NCI-H82 treated with DMSO at 0.1 percent for 48 hours (cell line): Measurements from ENCODE around the gene TNS3.
"Not testable (repeated sequence)": the region's sequence is repeated elsewhere in the genome, so short reads cannot be mapped to it uniquely, and the experiment has no call there.

Experiments used
- DNase-seq: peaks from one replicate; lab custom pipeline; 2025; ENCODE audit not compliant: unreplicated experiment; lab: John Stamatoyannopoulos, UW

TNS3 gene

DNA sequence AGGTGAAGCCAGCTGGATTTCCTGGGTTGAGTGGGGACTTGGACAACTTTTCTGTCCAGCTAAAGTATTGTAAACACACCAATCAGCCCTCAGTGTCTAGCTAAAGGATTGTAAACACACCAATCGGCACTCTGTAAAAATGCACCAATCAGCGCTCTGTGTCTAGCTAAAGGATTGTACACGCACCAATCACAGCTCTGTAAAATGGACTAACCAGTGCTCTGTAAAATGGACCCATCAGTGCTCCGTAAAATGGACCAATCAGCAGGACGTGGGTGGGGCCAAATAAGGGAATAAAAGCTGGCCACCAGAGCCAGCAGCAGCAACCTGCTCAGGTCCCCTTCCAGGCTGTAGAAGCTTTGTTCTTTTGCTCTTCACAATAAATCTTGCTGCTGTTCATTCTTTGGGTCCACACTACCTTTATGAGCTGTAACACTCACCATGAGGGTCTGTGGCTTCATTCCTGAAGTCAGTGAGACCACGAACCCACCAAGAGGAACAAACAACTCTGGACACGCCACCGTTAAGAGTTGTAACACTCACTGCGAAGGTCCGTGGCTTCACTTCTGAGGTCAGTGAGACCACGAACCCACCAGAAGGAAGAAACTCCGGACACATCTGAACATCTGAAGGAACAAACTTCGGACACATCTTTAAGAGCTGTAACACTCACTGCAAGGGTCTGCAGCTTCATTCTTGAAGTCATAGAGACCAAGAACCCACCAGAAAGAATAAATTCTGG, 21.8 kb upstream of the TNS3 start:
- not testable (repeated sequence) for DNase-seq

DNA sequence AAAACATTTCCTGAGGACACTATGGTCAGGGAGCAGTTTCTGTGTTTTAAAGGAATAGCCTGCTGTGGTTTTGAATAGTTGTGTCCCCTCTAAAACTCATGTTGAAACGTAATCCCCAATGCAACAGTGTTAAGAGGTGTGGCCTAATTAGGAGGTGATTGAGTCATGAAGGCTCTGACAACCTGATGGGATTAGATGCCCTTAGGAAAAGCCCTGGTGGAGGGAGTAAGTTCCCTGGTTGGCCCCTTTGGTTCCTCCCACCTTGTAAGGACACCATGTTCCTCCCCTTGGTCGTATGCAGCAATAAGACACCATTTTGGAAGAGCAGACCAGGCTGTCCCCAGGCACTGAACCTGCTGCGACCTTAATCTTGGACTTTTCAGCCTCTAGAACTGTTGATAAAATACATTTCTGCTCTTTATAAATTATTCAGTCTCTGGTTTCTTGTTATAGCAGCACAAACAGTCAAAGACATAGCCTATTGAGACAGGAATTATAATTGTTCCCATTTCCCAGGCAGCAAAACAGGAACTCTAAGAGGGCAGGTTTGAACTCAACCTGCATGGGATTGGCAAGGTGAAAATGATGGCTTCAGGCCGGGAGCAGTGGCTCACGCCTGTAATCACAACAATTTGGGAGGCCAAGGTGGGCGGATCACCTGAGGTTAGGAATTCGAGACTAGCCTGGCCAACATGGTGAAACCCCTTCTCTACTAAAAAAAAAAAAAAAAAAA, 20.5 kb upstream of the TNS3 start:
- DNase-seq: no peak

DNA sequence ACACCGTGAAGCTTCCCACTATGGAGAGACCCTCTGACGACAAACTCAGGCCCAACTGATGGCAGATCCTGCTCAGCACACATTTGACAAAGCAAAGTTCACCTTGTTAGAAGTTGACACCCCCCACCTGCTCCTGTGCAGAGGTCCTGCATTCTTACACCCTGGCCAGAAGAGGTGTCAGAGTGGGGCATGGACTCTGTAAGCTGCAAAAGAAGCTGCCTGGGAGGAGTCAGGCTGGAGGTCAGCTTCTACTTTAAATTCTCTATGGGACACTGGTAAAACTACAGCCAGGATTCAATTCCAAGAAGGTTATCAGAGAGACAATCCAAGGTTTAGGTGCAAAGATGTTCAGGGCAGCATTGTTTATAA, 20.0 kb upstream of the TNS3 start:
- DNase-seq: no peak

DNA sequence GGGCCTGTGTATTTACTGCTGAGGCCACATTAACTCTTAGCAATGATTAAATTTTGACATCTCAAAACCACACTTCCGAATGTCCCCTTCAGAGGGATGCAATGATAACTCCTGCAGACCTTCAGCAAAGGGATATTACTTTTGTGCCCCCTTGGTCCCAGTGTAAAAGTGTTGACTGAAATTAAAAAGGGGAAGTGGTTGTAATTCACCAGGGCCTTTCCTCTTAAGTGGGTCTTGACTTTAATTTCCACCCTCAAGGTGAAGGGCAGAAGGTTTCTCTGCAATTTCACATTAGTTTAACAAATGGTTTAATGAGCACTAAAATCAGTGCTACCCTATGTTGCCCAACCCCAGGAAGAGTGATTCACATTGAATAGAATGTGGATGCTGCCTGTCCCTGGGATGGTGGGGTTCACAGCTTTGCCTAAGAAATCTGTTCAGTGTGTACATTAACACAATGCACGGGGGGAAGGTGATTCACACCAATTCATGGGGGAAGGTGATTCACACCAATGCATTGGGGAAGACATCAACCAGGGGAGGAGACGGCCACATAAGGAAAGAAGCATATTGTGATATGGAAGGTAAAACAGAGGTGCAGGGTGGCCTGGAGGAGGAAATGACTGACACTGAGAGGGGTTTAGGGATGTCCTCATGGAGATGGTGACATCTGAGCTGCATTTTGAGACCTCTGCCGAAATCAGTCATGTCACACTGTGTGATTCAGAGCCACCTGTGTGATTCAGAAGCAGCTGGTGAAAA, 19.4 kb upstream of the TNS3 start:
- no peak for DNase-seq

DNA sequence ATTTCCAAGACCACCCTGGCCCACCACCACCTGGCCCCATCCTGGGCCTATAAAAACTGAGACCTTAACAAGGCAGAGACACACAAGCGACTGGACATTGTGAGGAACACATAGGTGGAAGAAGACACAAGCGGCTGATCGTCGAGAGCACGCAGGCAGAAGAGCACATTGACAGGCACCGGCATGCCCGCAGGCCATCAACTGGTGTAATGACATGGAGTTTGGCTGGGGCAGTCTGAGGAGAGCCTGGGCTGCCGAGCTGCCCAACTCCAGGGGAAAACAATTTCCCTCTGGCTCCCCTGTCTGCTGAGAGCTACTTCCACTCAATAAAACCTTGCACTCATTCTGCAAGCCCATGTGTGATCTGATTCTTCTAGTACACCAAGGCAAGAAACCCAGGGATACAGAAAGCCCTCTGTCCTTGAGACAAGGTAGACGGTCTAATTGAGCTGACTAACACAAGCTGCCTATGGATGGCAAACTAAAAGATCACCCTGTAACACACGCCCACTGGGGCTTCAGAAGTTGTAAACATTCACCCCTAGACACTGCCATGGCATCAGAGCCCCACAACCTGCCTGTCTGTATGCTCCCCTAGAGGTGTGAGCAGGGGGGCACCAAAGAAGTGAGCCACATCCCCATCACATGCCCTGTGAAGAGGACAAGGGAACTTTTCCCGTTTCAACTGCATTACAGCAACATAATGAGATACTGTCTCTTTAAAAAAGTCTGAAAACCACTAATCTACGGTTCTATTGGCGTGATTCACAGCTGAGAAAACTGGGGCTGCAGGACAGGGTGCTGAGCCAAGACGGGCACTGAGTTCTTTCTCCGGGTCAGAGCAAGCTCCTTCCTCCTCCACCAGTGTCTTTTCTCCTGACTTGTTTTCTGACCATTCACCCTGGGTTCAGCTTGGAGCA, 18.5 kb upstream of the TNS3 start:
- no peak for DNase-seq

DNA sequence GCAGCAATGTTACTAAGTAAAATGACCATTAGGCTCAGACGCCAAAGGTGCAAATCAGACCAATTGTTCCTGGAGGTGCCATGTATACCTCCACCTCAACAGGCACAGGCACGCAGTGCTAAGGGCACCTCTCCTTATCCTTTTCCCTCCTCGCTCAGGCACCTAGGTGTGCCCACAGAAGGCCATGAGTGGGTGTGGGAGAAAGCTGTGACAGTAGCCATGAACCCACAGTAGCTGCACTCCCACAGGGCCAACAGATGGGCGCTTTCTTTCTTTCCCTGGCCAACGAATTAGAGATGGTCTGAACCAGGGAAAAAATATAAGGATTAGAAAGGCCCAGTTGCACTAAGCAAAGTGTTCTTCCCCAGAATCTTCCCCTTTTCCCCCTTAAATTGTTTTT, 15.5 kb upstream of the TNS3 start:
- no peak for DNase-seq

DNA sequence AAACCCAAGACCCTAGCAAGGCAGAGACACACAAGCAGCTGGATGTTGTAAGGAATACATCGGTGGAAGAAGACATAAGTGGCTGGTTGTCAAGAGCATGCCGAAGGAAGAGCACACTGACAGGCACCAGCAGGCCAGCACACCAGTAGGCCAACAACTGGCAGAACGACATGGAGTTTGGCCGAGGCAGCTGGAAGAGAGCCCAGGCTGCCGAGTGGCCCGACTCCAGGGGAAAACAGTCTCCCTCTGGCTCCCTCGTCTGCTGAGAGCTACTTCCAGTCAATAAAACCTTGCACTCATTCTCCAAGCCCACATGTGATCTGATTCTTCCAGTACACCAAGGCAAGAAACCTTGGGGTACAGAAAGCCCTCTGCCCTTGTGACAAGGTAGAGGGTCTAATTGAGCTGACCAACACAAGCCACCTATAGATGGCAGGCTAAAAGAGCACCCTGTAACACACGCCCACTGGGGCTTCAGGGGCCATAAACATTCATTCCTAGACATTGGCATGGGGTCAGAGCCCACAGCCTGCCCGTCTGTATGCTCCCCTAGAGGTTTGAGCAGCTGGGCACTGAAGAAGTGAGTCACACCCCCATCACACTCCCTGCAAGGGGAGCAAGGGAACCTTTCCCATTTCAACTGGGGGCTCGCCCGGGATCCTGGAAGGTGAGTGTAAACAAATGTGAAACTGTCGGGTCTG, 14.7 kb upstream of the TNS3 start:
- no peak for DNase-seq

DNA sequence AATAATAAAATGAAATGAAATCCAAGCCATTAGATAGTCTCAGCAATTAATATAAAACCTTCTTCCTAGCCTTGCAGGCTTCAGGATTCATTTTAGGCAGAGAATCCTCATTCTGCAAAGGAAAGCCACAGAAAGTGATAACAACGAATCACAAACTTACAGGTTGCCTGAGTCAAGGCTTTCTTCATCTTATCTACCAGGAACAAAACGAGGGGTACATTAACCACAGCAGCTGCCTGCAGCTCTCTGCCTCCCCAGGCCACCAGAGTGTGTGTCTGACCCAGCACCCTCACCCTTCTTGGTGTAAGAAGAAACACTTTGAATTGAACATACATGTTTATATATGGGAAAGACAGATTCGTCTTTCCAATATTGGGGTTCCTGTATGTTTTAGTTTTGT, 12.5 kb upstream of the TNS3 start:
- no peak for DNase-seq

DNA sequence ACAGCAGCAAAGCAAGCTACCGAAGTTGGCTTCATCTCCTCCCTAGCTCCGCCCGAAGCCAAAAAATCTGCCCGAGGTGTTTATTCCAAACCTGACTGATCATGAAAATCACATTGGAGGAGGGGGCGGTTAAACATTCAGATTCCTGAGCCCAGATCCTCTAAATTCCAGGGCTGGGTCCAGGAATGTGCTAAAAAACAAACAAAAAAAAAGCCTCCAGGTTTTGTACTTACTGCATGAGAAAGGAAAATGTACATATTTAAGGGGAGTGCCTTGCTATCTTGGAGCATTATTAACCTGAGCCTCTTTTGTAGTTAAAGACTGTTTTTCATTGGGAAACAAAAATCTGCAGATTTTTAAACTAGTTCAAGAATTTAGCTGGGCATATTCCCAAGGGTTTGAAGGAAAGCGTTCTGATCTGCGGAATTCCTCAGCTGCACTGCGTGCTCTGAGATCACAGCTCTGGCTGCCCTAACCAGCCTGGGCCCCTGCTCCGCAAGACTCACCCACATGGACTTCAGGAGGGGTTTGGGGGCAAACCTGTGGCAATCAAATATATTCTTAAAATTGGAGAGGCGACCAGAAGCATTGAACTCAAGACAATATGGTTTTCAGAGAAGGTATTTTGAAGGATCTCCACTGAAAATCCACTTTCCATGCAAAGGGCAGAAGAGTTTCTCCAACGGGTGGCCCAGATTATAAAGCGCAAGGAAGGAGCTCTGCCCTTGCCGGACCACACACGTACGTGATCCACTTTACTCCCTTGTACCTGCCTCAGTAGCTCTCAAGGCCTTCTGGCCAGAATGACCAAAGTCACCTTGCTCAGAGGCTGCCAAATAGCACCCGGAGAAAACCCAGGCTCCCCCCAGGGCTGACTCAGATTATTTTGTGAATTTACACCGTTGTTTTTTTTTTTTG, 10.0 kb upstream of the TNS3 start:
- DNase-seq: no peak

DNA sequence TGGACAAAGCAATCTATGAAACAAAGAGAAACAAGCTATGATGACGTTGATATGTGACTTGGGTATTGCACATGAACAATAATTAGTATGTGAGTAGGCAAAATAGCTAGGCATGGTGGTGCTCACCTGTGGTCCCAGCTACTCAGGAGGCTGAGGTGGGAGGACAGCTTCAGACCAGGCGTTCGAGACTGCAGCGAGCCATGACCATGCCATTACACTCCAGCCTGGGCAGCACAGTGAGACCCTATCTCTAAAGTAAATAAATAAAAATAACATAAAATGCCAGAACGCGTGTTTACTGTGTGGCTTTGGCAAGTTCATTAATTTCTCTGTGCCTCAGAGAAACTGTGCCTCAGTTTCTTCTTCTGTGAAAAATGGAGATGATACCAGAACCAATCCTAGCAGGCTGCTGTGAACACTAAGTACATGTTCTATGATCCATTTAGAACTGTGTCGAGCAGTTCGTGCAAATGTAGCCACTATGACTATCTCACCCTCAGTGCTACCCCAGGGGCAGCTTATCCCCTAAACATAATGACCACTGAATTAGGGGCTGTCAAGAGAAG, 9.3 kb upstream of the TNS3 start:
- no peak for DNase-seq

DNA sequence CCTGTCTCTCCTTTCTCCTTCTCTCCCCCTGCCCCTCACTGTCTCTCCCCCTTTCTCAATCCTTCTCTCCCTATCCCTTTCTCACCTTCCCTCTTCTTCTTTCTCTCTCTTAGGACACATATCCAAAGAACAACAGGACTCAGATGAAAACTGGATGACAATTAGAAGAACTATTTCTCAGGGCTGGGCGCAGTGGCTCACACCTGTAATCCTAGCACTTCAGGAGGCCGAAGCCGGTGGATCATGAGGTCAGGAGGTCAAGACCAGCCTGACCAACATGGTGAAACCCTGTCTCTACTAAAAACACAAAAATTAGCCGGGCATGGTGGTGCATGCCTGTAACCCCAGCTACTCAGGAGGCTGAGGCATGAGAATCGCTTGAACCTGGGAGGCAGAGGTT, 8.3 kb upstream of the TNS3 start:
- DNase-seq: not testable (repeated sequence)

DNA sequence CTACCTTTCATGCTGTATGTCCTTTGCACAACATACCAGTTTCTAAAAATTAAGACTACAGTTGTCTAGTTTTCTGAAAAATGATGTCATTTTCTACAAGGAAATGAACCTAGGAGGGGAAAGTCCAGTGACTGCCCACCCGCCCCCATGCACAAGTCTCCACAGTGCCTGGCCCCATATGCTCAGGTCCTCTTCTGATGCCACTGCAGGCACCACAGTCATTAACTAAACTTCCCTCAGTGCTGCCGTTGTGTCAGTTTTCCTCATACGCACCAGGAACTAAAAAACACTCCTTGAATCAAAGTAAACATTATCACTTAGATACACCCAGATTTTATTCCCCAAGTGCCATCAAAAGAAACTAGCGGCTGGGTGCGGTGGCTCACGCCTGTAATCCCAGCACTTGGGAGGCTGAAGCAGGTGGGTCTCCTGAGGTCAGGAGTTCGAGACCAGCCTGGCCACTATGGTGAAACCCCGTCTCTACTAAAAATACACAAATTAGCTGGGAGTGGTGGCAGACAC, 6.9 kb upstream of the TNS3 start:
- DNase-seq: no peak

DNA sequence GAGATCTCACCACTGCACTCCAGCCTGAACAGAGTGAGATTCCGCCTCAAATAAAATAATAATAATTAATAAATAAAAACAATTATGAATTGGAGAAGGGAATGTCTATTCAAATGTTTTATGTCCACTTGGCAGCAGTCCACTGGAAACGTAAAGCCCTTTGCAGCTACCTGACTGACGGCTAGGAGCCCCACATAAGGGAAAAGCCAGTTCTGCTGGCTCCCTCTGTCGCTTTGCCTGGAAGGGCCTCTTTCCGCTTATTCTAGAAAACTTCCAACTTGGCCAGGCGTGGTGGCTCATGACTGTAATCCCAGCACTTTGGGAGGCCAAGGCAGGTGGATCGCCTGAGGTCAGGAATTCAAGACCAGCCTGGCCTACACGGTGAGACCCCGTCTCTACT, 6.1 kb upstream of the TNS3 start:
- no peak for DNase-seq

DNA sequence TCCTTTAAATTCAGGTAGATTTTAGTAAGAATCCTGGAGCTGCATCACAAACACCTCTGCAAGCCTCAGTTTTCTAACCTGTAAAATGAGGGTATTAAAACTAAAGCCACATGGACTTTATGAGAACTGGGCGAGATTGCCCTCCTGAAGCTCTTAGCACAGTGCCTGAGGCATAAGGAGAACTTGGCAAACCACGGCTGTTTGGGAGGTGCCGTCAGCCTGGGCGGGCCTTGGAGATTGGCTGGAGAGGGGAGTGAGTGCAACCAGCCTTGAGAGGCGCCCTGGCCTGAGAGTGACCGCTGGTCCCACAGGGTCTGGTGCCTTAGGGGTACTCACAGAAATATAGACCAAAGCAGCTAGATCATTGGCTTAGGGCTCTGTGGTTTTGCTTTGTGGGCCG, 5.4 kb upstream of the TNS3 start:
- no peak for DNase-seq

DNA sequence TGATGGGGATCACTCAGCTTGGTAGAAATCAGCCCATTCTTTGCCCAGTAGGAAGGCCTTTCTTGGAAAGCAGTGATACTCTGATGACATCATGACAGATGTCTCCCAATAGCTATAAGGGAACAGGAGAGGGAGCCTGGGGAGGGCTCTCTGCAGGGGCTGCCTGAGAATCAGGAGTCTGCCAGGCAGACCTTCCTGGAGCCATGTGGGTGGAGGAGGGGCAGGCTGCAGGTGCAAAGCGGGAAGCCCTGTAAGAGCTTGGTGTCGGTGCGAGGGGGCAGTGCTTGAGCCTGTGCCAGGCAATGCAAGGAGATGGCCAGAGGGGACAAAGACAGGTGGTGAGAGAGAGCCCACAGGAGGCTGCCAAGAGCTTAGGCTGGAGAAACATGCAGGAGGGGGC, 5.0 kb upstream of the TNS3 start:
- DNase-seq: no peak

DNA sequence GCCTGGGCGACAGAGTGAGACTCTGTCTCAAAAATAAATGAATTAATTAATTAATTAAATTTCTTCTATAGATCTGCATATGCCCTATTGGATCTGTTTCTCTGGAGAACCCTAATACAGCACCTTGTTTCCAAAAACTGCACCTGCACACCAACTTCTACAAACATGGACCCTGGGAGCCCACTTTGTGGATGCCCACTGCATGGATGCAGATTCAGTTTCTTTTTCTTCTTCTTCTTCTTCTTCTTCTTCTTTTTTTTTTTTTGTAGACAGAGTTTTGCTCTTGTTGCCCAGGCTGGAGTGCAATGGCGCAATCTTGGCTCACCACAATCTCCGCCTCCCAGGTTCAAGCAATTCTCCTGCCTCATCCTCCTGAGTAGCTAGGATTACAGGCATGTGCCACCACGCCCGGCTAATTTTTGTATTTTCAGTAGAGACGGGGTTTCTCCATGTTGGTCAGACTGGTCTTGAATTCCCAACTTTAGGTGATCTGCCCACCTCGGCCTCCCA, 4.3 kb upstream of the TNS3 start:
- not testable (repeated sequence) for DNase-seq

DNA sequence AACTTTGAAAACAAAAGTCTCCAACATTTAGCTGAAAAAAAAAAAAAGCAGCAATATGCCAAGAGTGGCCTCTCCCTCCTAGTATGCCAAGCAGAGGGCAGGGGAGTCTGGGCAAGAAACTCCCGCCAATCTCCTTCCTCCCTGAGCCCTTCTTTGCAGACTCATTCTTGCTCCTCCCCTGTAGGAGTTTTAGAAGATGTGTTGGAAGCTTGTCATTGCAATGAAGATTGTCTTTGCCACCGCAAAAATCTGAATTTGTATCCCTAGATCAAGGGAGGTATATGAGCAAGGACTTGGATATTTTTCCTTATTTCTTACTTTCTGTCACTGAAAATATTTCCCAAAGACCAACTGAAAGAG, 2.6 kb upstream of the TNS3 start:
- no peak for DNase-seq

DNA sequence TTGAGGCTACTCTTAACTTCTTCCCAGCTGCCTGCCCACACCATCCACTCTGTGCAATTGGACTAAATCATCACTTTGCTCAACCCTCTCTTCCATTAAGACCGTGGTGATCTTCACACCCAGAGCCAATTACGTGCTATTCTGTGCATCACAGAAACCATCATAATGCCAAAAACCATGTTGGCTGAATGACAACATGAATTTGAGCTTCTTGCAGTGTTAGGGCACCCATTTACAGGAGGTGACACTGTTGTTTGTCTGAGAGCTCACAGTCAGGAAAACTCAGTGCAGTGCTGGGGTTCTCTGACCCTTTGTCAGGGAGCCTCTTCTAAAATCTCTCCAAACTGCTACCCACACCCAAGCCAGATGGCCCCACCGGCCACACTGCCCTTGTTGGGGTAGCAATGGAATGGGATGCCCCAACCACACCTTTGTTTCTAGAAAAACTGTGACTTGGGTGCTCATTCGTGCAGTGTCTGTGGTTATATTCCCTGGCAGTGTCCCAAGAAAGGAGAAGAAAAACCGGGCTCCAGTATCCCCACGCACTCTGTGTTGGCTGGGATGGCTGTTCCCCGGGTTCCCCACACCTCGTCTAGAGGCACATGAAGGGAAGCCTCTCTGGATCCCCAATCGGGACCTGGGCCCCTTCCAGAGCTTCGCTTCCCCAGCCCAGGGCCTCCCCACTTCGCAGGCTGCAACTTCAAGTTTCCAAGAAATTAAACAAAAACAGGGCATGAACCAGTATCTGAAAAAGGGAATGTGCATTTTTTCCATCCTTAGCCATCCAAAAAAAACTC, 2.0 kb upstream of the TNS3 start:
- DNase-seq: no peak
